GM12878 (cell line): ENCODE data around the gene CTNNA3. TPM values are rescaled to one million over a fixed set of nuclear protein-coding genes. Genes with fewer than 3 reads are reported as not detected.

Source experiments
- ATAC-seq: fragments of 200-7000 bp; cut with Tn5 transposase; 3 replicates; pipeline ENCODE4 v1.9.1; 2020; ENCODE audit warnings: mild to moderate bottlenecking, moderate library complexity
- BruUV-seq: library from RNA; stranded (reverse); fragments of 400-500 nt; replicated peaks from 2 replicates; lab custom pipeline; 2021; lab: Mats Ljungman, UMichigan
- CTCF ChIA-PET: fragments of 300-600 bp; sonication (Branson Sonifier 250); formaldehyde crosslinking; extraction: SDS; loops from one replicate; lab custom pipeline; 2021; ENCODE audit warnings: inconsistent platforms; lab: Yijun Ruan, JAX
- POLR2A ChIA-PET: fragments of 350-600 bp; formaldehyde crosslinking; extraction: SDS; loops from one replicate; lab custom pipeline; 2021; ENCODE audit warnings: inconsistent platforms; lab: Charles Lee
- RAD21 ChIA-PET: fragments of 300-600 bp; sonication (Branson Sonifier 250); formaldehyde crosslinking; loops from one replicate; lab custom pipeline; 2023; ENCODE audit warnings: antibody characterized with exemption; ENCODE audit not compliant: unreplicated experiment; lab: Charles Lee
- SMC1A ChIA-PET: fragments of 300-600 bp; sonication (Branson Sonifier 250); formaldehyde crosslinking; loops from one replicate; lab custom pipeline; 2023; ENCODE audit not compliant: unreplicated experiment, uncharacterized antibody; lab: Charles Lee
- DNase-seq: peaks from one replicate; pipeline ENCODE4 v3.0.0-alpha.2; 2011; ENCODE audit warnings: low read depth, low spot score
- FAIRE-seq: peaks from 3 replicates; lab custom pipeline; 2011; peaks lifted over from hg19 to GRCh38; lab: Jason Lieb, UNC
- H2AFZ ChIP-seq: 2 replicates; pipeline ENCODE4 v1.6.0; 2011; ENCODE audit warnings: low read depth, low read length, control low read depth; ENCODE audit not compliant: control insufficient read depth
- H3K27ac ChIP-seq: 2 replicates; pipeline ENCODE4 v1.5.1; 2011; ENCODE audit warnings: control low read depth; ENCODE audit not compliant: control insufficient read depth, insufficient read depth
- H3K27me3 ChIP-seq, 2 experiments: replicated peaks in 1 of 2; 2 replicates each; pipeline versions ENCODE4 v1.6.0 to v1.6.1; 2011; ENCODE audit warnings: low read length in 1 of 2; ENCODE audit not compliant: control insufficient read depth in 2 of 2, insufficient read depth in 2 of 2
- H3K36me3 ChIP-seq, 2 experiments: 2 replicates each; pipeline ENCODE4 v1.5.1; 2011; ENCODE audit warnings: low read length in 1 of 2; ENCODE audit not compliant: control insufficient read depth in 2 of 2, insufficient read depth in 2 of 2
- H3K4me1 ChIP-seq: 2 replicates; pipeline ENCODE4 v1.6.1; 2011; ENCODE audit warnings: mild to moderate bottlenecking, low read length, moderate library complexity, mixed read lengths; ENCODE audit not compliant: control insufficient read depth, insufficient read depth
- H3K4me2 ChIP-seq: 2 replicates; pipeline ENCODE4 v1.6.0; 2011; ENCODE audit warnings: control low read depth; ENCODE audit not compliant: control insufficient read depth, insufficient read depth
- H3K4me3 ChIP-seq: fragments of 200-600 bp; sonication (generic); 2 replicates; pipeline ENCODE4 v1.5.1; 2016
- H3K79me2 ChIP-seq: 2 replicates; pipeline ENCODE4 v1.6.0; 2011; ENCODE audit warnings: low read length; ENCODE audit not compliant: control insufficient read depth, insufficient read depth
- H3K9ac ChIP-seq: 2 replicates; pipeline ENCODE4 v1.8.0; 2011; ENCODE audit warnings: low read length, control low read depth, mixed read lengths; ENCODE audit not compliant: control insufficient read depth, insufficient read depth
- H3K9me3 ChIP-seq: replicated peaks from 3 replicates; pipeline ENCODE4 v1.5.1; 2011; ENCODE audit warnings: mild to moderate bottlenecking, low read length; ENCODE audit not compliant: control insufficient read depth, insufficient read depth
- H4K20me1 ChIP-seq: 2 replicates; pipeline ENCODE4 v1.6.0; 2011; ENCODE audit not compliant: control insufficient read depth, insufficient read depth
- CEBPB ChIP-seq, 2 experiments: fragments of 150-350 bp in 1 of 2; IDR thresholded peaks; 2 replicates each; pipeline ENCODE4 v1.6.1; 2012 to 2014; ENCODE audit warnings: low read depth in 2 of 2, low read length in 2 of 2, borderline replicate concordance in 1 of 2, inconsistent platforms in 1 of 2
- DPF2 ChIP-seq: fragments of 450-650 bp; IDR thresholded peaks from 2 replicates; pipeline ENCODE4 v1.6.1; 2017; ENCODE audit warnings: mild to moderate bottlenecking
- EP300 ChIP-seq, 2 experiments: fragments of 150-350 bp in 1 of 2; IDR thresholded peaks; 2 replicates each; pipeline ENCODE4 v1.6.1; 2011 to 2012; ENCODE audit warnings: low read depth in 2 of 2, low read length in 2 of 2, borderline replicate concordance in 1 of 2, improper control_type of control experiment in 1 of 2, inconsistent platforms in 1 of 2; ENCODE audit not compliant: control insufficient read depth in 1 of 2
- ETV6 ChIP-seq, 2 experiments: fragments of 450-650 bp in 1 of 2; IDR thresholded peaks in 1 of 2; conservative IDR thresholded peaks in 1 of 2; 2 replicates each; pipeline ENCODE4 v1.6.1; 2014; ENCODE audit warnings: antibody characterized with exemption in 1 of 2, borderline replicate concordance in 1 of 2, low read depth in 1 of 2, mild to moderate bottlenecking in 1 of 2, moderate library complexity in 1 of 2
- FOS ChIP-seq: IDR thresholded peaks from 3 replicates; pipeline ENCODE4 v1.6.1; 2011; ENCODE audit warnings: borderline replicate concordance; ENCODE audit not compliant: insufficient read length; ENCODE audit errors: extremely low read depth
- IRF4 ChIP-seq: IDR thresholded peaks from 2 replicates; pipeline ENCODE4 v1.6.1; 2011; ENCODE audit warnings: low read depth, low read length
- MYC ChIP-seq: IDR thresholded peaks from 2 replicates; pipeline ENCODE4 v1.6.1; 2011; ENCODE audit warnings: mild to moderate bottlenecking, low read length, moderate library complexity, inconsistent platforms; ENCODE audit not compliant: insufficient read depth, insufficient replicate concordance, insufficient read length, severe bottlenecking
- RB1 ChIP-seq: fragments of 450-650 bp; formaldehyde crosslinking; IDR thresholded peaks from 2 replicates; pipeline ENCODE4 v1.6.1; 2017; ENCODE audit warnings: mild to moderate bottlenecking, borderline replicate concordance
- SREBF2 ChIP-seq: IDR thresholded peaks from 2 replicates; pipeline ENCODE4 v1.6.1; 2012; ENCODE audit warnings: mild to moderate bottlenecking, low read length
- ZNF384 ChIP-seq: IDR thresholded peaks from 2 replicates; pipeline ENCODE4 v1.6.1; 2012; ENCODE audit warnings: low read depth, mild to moderate bottlenecking, low read length, improper control_type of control experiment, borderline replicate concordance
- WGBS: methylation state at CpG from one replicate; pipeline ENCODE4 v1.1.6; 2016; ENCODE audit warnings: low lambda C conversion rate; ENCODE audit not compliant: insufficient replicate concordance, insufficient coverage; ENCODE audit errors: missing lambda C conversion rate; 5-methylcytosine and 5-hydroxymethylcytosine counted together
- in situ Hi-C: fragments of 300-500 bp; cut with MboI; formaldehyde crosslinking; loops from 9 replicates; pipeline ENCODE4 v1.14.3; 2018; ENCODE audit warnings: mixed read lengths
- intact Hi-C: fragments of 100-400 bp; cut with micrococcal nuclease; formaldehyde crosslinking; loops from one replicate; pipeline ENCODE4 v1.14.2; 2022; ENCODE audit not compliant: unreplicated experiment
- polyA plus RNA-seq, 11 experiments: library from polyadenylated mRNA; depleted of rRNA in 4 of 11; unstranded in 6 of 11; stranded (reverse) in 5 of 11; fragments of >200 nt; fragmentation: Nextera tagmentation in 4 of 11; fragmentation: Illumina TruSeq in 1 of 11; extraction: Ambion mirVana in 4 of 11; extraction: Trizol in 1 of 11; gene quantifications; 1 replicate in 1 of 11; 2 replicates in 10 of 11; pipeline versions ENCODE4 v1.2.1 to v1.2.3, GENCODE V29; 2011 to 2016; ENCODE audit warnings: inconsistent platforms in 2 of 11, missing spikeins in 2 of 11, low read depth in 1 of 11
- total RNA-seq, 4 experiments: library from RNA; depleted of rRNA in 3 of 4; stranded (reverse); fragments of >200 nt in 3 of 4; fragmentation: Illumina TruSeq in 1 of 4; extraction: Trizol in 1 of 4; gene quantifications; 2 replicates each; pipeline versions ENCODE4 v1.2.1 to v1.2.3, GENCODE V29; 2013 to 2021
- TF ChIP-seq, protein P1 (sequence below): fragments of 150-350 bp; IDR thresholded peaks from 2 replicates; pipeline ENCODE4 v1.6.1; 2016; ENCODE audit warnings: low read depth, low read length
- TF ChIP-seq, protein P2 (sequence below): IDR thresholded peaks from 2 replicates; pipeline ENCODE4 v1.6.1; 2011; ENCODE audit warnings: mild to moderate bottlenecking, low read depth, low read length, moderate library complexity; ENCODE audit not compliant: insufficient replicate concordance

Gene CTNNA3
- total and polyA plus RNA-seq, 10 of the 15 experiments (the other 5 are each of a cell fraction or from before 2014, with no cell fraction given), result under 0.01 to 4.5 (median 0.22) TPM; not detected in 2

DNA sequence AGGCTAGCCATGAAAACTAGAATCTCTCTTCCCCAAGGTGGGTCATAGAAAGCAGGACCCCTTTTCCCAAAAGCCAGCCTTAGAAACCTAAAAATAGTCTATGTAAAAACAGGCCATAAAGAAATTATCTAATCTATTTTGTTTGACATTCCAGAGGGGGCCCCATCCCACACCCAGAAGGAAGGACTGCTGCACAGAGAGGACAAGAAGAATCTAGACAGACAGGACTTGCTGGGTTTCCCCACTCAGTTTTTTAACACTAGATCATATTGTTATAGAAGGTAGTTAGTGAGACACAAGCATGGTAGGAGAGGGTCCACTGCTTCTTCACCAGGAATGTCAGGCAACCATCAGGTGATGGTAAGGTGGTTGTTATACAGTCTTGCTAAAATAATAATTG lies 413.1 kb downstream of the CTNNA3 start:
- intact Hi-C loops, result no loop called here
- Histone ChIP-seq H3K27me3 (no peaks in the 10 kb centered on the region), H2AFZ (no peak overlapping the region), H3K9ac (no peak overlapping the region), H3K9me3 (no peaks in the 10 kb centered on the region), H3K79me2 (no peaks in the 10 kb centered on the region), H3K4me3 (no peak overlapping the region), H3K4me2 (no peak overlapping the region), H3K36me3 (no peaks in the 10 kb centered on the region), H4K20me1 (no peaks in the 10 kb centered on the region), H3K27ac (no peak overlapping the region), H3K4me1 (no peaks in the 10 kb centered on the region)
- in situ Hi-C loops, result no loop called here
- ChIA-PET RAD21 (interaction anchor here (0.8 kb wide), 1 partner anchor 61 kb away, joined by 3 read pairs; no protein-coding TSS in a partner anchor), CTCF (interaction anchor here (0.8 kb wide), 1 partner anchor 28 kb away, joined by 3 read pairs; no protein-coding TSS in a partner anchor), POLR2A (interaction anchor here (0.6 kb wide), 1 partner anchor 282 kb away, joined by 3 read pairs; no protein-coding TSS in a partner anchor), SMC1A (no interaction called here)
- no TSS peak for BruUV-seq
- FAIRE-seq (no peak), ATAC-seq (no peak), DNase-seq (no peak)
- TF ChIP-seq, protein P1, sequence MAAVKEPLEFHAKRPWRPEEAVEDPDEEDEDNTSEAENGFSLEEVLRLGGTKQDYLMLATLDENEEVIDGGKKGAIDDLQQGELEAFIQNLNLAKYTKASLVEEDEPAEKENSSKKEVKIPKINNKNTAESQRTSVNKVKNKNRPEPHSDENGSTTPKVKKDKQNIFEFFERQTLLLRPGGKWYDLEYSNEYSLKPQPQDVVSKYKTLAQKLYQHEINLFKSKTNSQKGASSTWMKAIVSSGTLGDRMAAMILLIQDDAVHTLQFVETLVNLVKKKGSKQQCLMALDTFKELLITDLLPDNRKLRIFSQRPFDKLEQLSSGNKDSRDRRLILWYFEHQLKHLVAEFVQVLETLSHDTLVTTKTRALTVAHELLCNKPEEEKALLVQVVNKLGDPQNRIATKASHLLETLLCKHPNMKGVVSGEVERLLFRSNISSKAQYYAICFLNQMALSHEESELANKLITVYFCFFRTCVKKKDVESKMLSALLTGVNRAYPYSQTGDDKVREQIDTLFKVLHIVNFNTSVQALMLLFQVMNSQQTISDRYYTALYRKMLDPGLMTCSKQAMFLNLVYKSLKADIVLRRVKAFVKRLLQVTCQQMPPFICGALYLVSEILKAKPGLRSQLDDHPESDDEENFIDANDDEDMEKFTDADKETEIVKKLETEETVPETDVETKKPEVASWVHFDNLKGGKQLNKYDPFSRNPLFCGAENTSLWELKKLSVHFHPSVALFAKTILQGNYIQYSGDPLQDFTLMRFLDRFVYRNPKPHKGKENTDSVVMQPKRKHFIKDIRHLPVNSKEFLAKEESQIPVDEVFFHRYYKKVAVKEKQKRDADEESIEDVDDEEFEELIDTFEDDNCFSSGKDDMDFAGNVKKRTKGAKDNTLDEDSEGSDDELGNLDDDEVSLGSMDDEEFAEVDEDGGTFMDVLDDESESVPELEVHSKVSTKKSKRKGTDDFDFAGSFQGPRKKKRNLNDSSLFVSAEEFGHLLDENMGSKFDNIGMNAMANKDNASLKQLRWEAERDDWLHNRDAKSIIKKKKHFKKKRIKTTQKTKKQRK, result no peak
- no peak for TF ChIP-seq CEBPB (IDR thresholded peaks at IDR 0.05; ENCODE audit: borderline replicate concordance in 1 of 2, low read depth in 2 of 2, low read length in 2 of 2)

DNA sequence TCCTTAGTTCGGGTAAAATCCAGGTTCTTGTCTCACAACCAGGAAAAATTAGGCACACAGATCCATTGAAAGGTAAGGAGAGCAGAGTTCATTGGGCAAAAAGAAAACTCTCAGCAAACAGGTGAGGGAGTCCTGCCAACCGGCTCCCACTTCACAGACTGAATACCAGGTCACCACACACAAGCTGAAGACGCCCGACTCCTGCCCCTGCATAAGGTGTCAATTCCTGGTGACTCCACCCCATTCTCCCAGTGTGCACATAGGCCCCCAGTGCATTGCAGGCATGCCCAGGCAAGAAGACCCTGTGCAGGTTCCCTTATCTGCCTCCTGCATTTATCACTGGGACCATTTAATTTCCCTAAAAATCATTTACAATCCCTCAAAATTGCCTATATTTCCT lies 415.6 kb downstream of the CTNNA3 start:
- CTCF ChIA-PET, result interaction anchor here (0.6 to 1.2 kb wide), 3 partner anchors 16 to 225 kb away, joined by 3 read pairs; no protein-coding TSS in a partner anchor
- no peak for FAIRE-seq
- 8% methylated on average over 4 of the region's 4 CpGs for WGBS
- TF ChIP-seq, protein P2, sequence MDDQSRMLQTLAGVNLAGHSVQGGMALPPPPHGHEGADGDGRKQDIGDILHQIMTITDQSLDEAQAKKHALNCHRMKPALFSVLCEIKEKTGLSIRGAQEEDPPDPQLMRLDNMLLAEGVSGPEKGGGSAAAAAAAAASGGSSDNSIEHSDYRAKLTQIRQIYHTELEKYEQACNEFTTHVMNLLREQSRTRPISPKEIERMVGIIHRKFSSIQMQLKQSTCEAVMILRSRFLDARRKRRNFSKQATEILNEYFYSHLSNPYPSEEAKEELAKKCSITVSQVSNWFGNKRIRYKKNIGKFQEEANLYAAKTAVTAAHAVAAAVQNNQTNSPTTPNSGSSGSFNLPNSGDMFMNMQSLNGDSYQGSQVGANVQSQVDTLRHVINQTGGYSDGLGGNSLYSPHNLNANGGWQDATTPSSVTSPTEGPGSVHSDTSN, result no peak
- TF ChIP-seq ETV6 (conservative IDR thresholded peaks at IDR 0.05 in 1 of 2, IDR thresholded peaks at IDR 0.05 in 1 of 2; ENCODE audit: borderline replicate concordance in 1 of 2, low read depth in 1 of 2), result no peak
- no peak for TF ChIP-seq FOS
- TF ChIP-seq ZNF384, result no peak
- no peak for TF ChIP-seq MYC
- TF ChIP-seq DPF2, result no peak
- no peak for TF ChIP-seq IRF4
- TF ChIP-seq SREBF2, result no peak
- no peak for TF ChIP-seq RB1
- no peak for TF ChIP-seq EP300 (IDR thresholded peaks at IDR 0.05; ENCODE audit: borderline replicate concordance in 1 of 2, control insufficient read depth in 1 of 2, low read depth in 2 of 2, low read length in 2 of 2)

More for the DNA sequence above, 415.6 kb downstream of the CTNNA3 start:
- H3K9me3 ChIP-seq, result no peaks in the 10 kb centered on the region
- no peaks in the 10 kb centered on the region for H4K20me1 ChIP-seq
- no TSS peak for BruUV-seq
- H2AFZ ChIP-seq, result no peak overlapping the region
- no peaks in the 10 kb centered on the region for H3K4me1 ChIP-seq
- DNase-seq (no peak), ATAC-seq (no peak)
- ChIA-PET SMC1A (interaction anchor here (0.7 to 2.4 kb wide), 5 partner anchors 10 to 169 kb away, joined by 3 to 6 read pairs (median 3); no protein-coding TSS in a partner anchor), RAD21 (interaction anchor here (1.0 kb wide), 1 partner anchor 164 kb away, joined by 3 read pairs; no protein-coding TSS in a partner anchor), POLR2A (no interaction called here)
- H3K9ac ChIP-seq, result no peak overlapping the region
- intact Hi-C loops (no loop called here), in situ Hi-C loops (no loop called here)
- H3K4me3 ChIP-seq, result no peak overlapping the region
- H3K27ac ChIP-seq, result no peak overlapping the region
- H3K79me2 ChIP-seq, result no peaks in the 10 kb centered on the region
- H3K36me3 ChIP-seq, result no peaks in the 10 kb centered on the region
- no peaks in the 10 kb centered on the region for H3K27me3 ChIP-seq
- no peak overlapping the region for H3K4me2 ChIP-seq
